ENCODE data around the gene SNTG2.

GRCh38 chr2:1353124-1353523 is 402.5 kb downstream of the SNTG2 start:
- TF ChIP-seq POLR2AphosphoS5 (IDR thresholded peaks at IDR 0.05; ENCODE audit: low read depth, low read length) (no peak), TAF1 (IDR thresholded peaks at IDR 0.05; ENCODE audit: borderline replicate concordance, low read depth, low read length) (no peak)
